Left lung (tissue), 10 donors: ENCODE measurements around the gene ATOH8. TPM values are rescaled to one million over a fixed set of nuclear protein-coding genes. Genes with fewer than 3 reads are reported as not detected.

ENCODE experiments used
- ATAC-seq: fragments of 200-7000 bp; cut with Tn5 transposase; one replicate; pipeline ENCODE4 v1.9.1; 2020; ENCODE audit warnings: moderate library complexity
- DNase-seq, 4 donors: peaks; one replicate each; pipeline ENCODE4 v3.0.0-alpha.2; 2013 to 2020
- H3K27ac ChIP-seq, 2 donors: fragments of 200-600 bp; sonication (generic) in 1 of 2; one replicate each; pipeline versions ENCODE4 v1.5.0 to v1.8.0; 2020 to 2021
- H3K27me3 ChIP-seq, 2 donors: fragments of 200-600 bp; sonication (generic) in 1 of 2; one replicate each; pipeline versions ENCODE4 v1.5.0 to v1.8.0; 2020 to 2021
- H3K36me3 ChIP-seq, 2 donors: fragments of 200-600 bp; sonication (generic) in 1 of 2; one replicate each; pipeline versions ENCODE4 v1.5.0 to v1.8.0; 2020 to 2021
- H3K4me1 ChIP-seq, 2 donors: fragments of 200-600 bp; one replicate each; pipeline ENCODE4 v1.8.0; 2021
- H3K4me3 ChIP-seq, 2 donors: fragments of 200-600 bp; sonication (generic) in 1 of 2; one replicate each; pipeline versions ENCODE4 v1.5.0 to v1.8.0; 2020 to 2021; ENCODE audit warnings: mild to moderate bottlenecking in 1 of 2
- H3K9me3 ChIP-seq, 2 donors: fragments of 200-600 bp; sonication (generic) in 1 of 2; one replicate each; pipeline versions ENCODE4 v1.5.0 to v1.8.0; 2020 to 2021
- intact Hi-C, 2 donors: fragments of 100-400 bp; cut with DNase I; formaldehyde crosslinking; loops; one replicate each; pipeline versions ENCODE4 v1.11.2 to v1.14.2; 2022
- polyA plus RNA-seq, 6 donors: library from polyadenylated mRNA; unstranded; fragments of 120-200 nt; gene quantifications; one replicate each; pipeline ENCODE4 v1.2.1, GENCODE V29; 2013; ENCODE audit not compliant: insufficient read length in 6 of 6
- total RNA-seq, 2 donors: library from RNA; stranded (reverse); fragmentation: NEBNext Ultra II Directional; extraction: Animal tissue kit (Norgen Biotek cat#: 25700); gene quantifications; one replicate each; pipeline ENCODE4 v1.2.1, GENCODE V29; 2021
- TF ChIP-seq, protein P1 (sequence below), 2 donors: fragments of 200-600 bp; sonication (generic) in 1 of 2; IDR thresholded peaks; one replicate each; pipeline versions ENCODE4 v1.5.0 to v1.8.0; 2021; ENCODE audit warnings: antibody characterized with exemption in 2 of 2
- donor health status: DM: no; HTN: yes; CAD: no.
- donor health status: DM: no; HTN: no; CAD: no.

The ATOH8 gene
- total and polyA plus RNA-seq, 8 donors: 24.7 to 36.5 (median 34.3) TPM

DNA sequence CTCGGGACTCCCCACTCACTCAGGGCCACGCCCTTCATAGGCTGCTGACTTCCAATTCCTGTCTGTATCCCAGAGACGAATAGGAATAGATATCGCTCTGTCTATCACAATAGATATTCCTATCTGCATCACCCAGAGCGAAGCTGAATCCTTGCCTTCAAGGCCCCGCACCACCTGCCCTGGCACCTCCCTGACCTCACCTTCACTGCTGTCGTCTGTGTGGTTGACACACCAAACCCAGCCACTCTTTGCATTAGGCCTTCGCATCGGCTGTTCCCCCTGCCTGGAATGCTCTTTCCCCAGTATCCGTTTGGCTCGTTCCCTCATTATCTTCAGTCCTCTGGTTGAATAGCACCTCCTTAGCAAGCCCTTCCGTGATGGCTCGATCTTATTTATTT is 43.5 kb downstream of the ATOH8 start:
- Histone ChIP-seq H3K4me3 (no peak overlapping the region), H3K9me3 (peaks cover 0 to 4% of the 10 kb centered on the region in 2 donors), H3K27me3 (no peaks in the 10 kb centered on the region), H3K36me3 (no peaks in the 10 kb centered on the region), H3K27ac (peak overlapping the region in 1 of 2 donors; percentile 13), H3K4me1 (peaks cover 16 to 41% of the 10 kb centered on the region in 2 donors)
- DNase-seq (no peak), ATAC-seq (no peak)
- TF ChIP-seq, protein P1, sequence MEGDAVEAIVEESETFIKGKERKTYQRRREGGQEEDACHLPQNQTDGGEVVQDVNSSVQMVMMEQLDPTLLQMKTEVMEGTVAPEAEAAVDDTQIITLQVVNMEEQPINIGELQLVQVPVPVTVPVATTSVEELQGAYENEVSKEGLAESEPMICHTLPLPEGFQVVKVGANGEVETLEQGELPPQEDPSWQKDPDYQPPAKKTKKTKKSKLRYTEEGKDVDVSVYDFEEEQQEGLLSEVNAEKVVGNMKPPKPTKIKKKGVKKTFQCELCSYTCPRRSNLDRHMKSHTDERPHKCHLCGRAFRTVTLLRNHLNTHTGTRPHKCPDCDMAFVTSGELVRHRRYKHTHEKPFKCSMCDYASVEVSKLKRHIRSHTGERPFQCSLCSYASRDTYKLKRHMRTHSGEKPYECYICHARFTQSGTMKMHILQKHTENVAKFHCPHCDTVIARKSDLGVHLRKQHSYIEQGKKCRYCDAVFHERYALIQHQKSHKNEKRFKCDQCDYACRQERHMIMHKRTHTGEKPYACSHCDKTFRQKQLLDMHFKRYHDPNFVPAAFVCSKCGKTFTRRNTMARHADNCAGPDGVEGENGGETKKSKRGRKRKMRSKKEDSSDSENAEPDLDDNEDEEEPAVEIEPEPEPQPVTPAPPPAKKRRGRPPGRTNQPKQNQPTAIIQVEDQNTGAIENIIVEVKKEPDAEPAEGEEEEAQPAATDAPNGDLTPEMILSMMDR (IDR thresholded peaks at IDR 0.05): no peak
- intact Hi-C loops: loop anchor here in 1 of 2 donors (5.0 kb wide), 1 partner anchor 70 kb away; no protein-coding TSS in a partner anchor

- DNase-seq: no peak
- intact Hi-C loops: loop anchor here in 1 of 2 donors (5.0 kb wide), 1 partner anchor 71 kb away; no protein-coding TSS in a partner anchor
- Histone ChIP-seq H3K9me3 (peaks cover 0 to 4% of the 10 kb centered on the region in 2 donors), H3K36me3 (no peaks in the 10 kb centered on the region), H3K27me3 (no peaks in the 10 kb centered on the region), H3K4me1 (peaks cover 9 to 36% of the 10 kb centered on the region in 2 donors), H3K27ac (no peak overlapping the region), H3K4me3 (no peak overlapping the region)
- TF ChIP-seq, protein P1 (IDR thresholded peaks at IDR 0.05): peak; percentile 15 to 44
- peak; percentile 46 for ATAC-seq
Observed at GRCh38 chr2:85797921-85798320, 44.1 kb downstream of the ATOH8 start.

DNA sequence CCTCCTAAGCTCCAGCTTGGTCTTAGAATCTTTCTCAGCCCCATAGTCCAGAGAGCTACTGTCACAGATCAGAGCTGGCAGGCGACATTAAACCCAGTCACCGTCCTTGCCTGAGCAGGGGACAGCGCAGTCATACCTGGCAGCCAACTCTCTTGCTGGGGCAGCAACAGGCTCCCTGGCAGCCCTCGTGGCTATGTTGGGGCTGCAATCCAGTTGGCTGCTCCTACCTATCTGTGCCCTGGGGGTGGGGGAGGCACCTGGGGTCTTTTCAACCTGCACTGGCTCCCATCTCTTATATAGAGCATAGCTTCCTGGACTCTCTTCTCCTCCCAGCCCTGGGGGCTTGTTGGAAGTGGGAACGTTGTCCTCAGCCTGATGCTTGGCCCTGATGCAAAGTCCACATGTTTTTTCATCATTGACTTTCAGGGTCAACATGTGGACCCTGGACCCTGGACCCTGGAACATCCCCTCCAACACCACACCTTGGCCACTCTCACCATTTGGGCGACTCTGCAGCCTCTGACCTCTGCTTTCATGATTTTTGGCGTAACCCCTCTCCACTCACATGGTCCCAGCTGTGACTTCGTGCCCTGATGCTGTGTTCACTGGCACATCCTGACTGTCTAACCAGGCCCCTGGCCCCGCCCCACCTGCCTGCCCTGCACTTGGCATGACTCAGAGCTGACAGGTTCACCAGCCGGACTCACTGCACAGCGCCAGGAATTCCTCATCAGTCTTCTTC is 45.6 kb downstream of the ATOH8 start:
- no peak overlapping the region for H3K4me3 ChIP-seq
- TF ChIP-seq, protein P1 (IDR thresholded peaks at IDR 0.05): no peak
- DNase-seq: no peak
- peaks cover 7 to 28% of the 10 kb centered on the region in 2 donors for H3K4me1 ChIP-seq
- H3K9me3 ChIP-seq: peaks cover 0 to 4% of the 10 kb centered on the region in 2 donors
- H3K27me3 ChIP-seq: no peaks in the 10 kb centered on the region
- no peak overlapping the region for H3K27ac ChIP-seq
- intact Hi-C loops: loop anchor here in 1 of 2 donors (5.0 kb wide), 1 partner anchor 72 kb away; no protein-coding TSS in a partner anchor
- no peaks in the 10 kb centered on the region for H3K36me3 ChIP-seq
- peak; percentile 66 for ATAC-seq

- Histone ChIP-seq H3K9me3 (peaks cover 0 to 4% of the 10 kb centered on the region in 2 donors), H3K4me3 (no peak overlapping the region), H3K27me3 (no peaks in the 10 kb centered on the region), H3K27ac (no peak overlapping the region), H3K4me1 (peaks cover 7 to 23% of the 10 kb centered on the region in 2 donors), H3K36me3 (no peaks in the 10 kb centered on the region)
- DNase-seq (no peak), ATAC-seq (no peak)
- TF ChIP-seq, protein P1 (IDR thresholded peaks at IDR 0.05): no peak
- intact Hi-C loops: loop anchor here in 1 of 2 donors (10.0 kb wide), 1 partner anchor 46 kb away; the partner anchor contains the start of gene ATOH8
Observed at GRCh38 chr2:85800586-85800985, 46.8 kb downstream of the ATOH8 start.

- intact Hi-C loops: loop anchor here in 1 of 2 donors (10.0 kb wide), 1 partner anchor 47 kb away; the partner anchor contains the start of gene ATOH8
Observed at GRCh38 chr2:85801871-85802270, 48.1 kb downstream of the ATOH8 start.

More at GRCh38 chr2:85801871-85802270, 48.1 kb downstream of the ATOH8 start:
- peaks cover 0 to 4% of the 10 kb centered on the region in 2 donors for H3K9me3 ChIP-seq
- no peaks in the 10 kb centered on the region for H3K36me3 ChIP-seq
- H3K27me3 ChIP-seq: no peaks in the 10 kb centered on the region
- no peak overlapping the region for H3K4me3 ChIP-seq
- TF ChIP-seq, protein P1 (IDR thresholded peaks at IDR 0.05): no peak
- ATAC-seq (no peak), DNase-seq (no peak)
- no peak overlapping the region for H3K27ac ChIP-seq
- peaks cover 2 to 15% of the 10 kb centered on the region in 2 donors for H3K4me1 ChIP-seq
